HEK293 (cell line): ENCODE data around the gene OPN1MW3.
"Not testable (repeated sequence)": the region's sequence is repeated elsewhere in the genome, so short reads cannot be mapped to it uniquely, and the experiment has no call there.

Source experiments
- KLF16 ChIP-seq: fragments of 450-650 bp; formaldehyde crosslinking; IDR thresholded peaks from 2 replicates; pipeline ENCODE4 v1.5.1; 2017; ENCODE audit warnings: missing biosample characterization, missing genetic modification characterization
- SETDB1 ChIP-seq: IDR thresholded peaks from one replicate; pipeline ENCODE4 v1.6.1; 2017; ENCODE audit warnings: mild to moderate bottlenecking, low read length, moderate library complexity, mixed read lengths; ENCODE audit not compliant: insufficient read length
- TCF7L2 ChIP-seq: IDR thresholded peaks from 2 replicates; pipeline ENCODE4 v1.6.1; 2011; ENCODE audit warnings: low read depth, mild to moderate bottlenecking, inconsistent platforms, low read length, moderate library complexity, borderline replicate concordance
- ZBTB21 ChIP-seq: fragments of 450-650 bp; formaldehyde crosslinking; IDR thresholded peaks from 2 replicates; pipeline ENCODE4 v1.5.1; 2017; ENCODE audit warnings: missing biosample characterization, missing genetic modification characterization
- ZFP3 ChIP-seq: fragments of 450-650 bp; formaldehyde crosslinking; IDR thresholded peaks from 2 replicates; pipeline ENCODE4 v1.5.1; 2016; ENCODE audit warnings: low read depth, missing biosample characterization, missing genetic modification characterization
- ZNF174 ChIP-seq: fragments of 450-650 bp; formaldehyde crosslinking; IDR thresholded peaks from 2 replicates; pipeline ENCODE4 v1.5.0; 2017; ENCODE audit warnings: missing biosample characterization, mild to moderate bottlenecking, missing genetic modification characterization
- ZNF394 ChIP-seq: fragments of 450-650 bp; formaldehyde crosslinking; IDR thresholded peaks from 2 replicates; pipeline ENCODE4 v1.5.1; 2016; ENCODE audit warnings: missing biosample characterization, missing genetic modification characterization, mild to moderate bottlenecking, moderate library complexity, borderline replicate concordance
- ZNF830 ChIP-seq: fragments of 450-650 bp; IDR thresholded peaks from 2 replicates; pipeline ENCODE4 v1.5.0; 2018; ENCODE audit warnings: missing biosample characterization, missing genetic modification characterization, low read depth, mild to moderate bottlenecking, moderate library complexity
- TF ChIP-seq, protein P1 (sequence below): fragments of 450-650 bp; formaldehyde crosslinking; IDR thresholded peaks from 2 replicates; pipeline ENCODE4 v1.5.1; 2016; ENCODE audit warnings: missing biosample characterization, missing genetic modification characterization
- TF ChIP-seq, protein P2 (sequence below): fragments of 450-650 bp; formaldehyde crosslinking; IDR thresholded peaks from 2 replicates; pipeline ENCODE4 v1.5.1; 2016; ENCODE audit warnings: missing biosample characterization, missing genetic modification characterization
- TF ChIP-seq, protein P3 (sequence below): fragments of 450-650 bp; formaldehyde crosslinking; IDR thresholded peaks from 2 replicates; pipeline ENCODE4 v1.5.1; 2016; ENCODE audit warnings: missing biosample characterization, missing genetic modification characterization
- TF ChIP-seq, protein P4 (sequence below): fragments of 450-650 bp; formaldehyde crosslinking; IDR thresholded peaks from 2 replicates; pipeline ENCODE4 v1.5.1; 2017; ENCODE audit warnings: missing biosample characterization, missing genetic modification characterization
- TF ChIP-seq, protein P5 (sequence below): fragments of 450-650 bp; formaldehyde crosslinking; IDR thresholded peaks from 2 replicates; pipeline ENCODE4 v1.5.1; 2017; ENCODE audit warnings: missing biosample characterization, mild to moderate bottlenecking, missing genetic modification characterization, moderate library complexity

DNA sequence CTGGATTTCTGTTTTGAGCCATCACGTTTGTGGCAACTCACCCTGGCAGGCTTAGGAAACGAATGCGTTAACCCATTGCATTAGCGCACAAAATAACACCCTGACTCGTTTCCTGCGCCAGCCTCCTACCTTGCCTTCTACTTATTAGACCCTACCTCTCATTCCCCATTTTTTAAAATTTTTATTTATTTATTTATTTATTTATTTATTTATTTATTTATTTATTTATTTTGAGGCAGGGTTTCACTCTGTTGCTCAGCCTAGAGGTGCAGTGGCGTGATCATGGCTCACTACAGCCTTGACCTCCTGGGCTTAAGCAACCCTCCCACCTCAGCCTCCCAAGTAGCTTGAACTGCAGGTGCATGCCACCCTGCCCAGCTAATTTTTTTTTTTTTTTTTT lies 45.6 kb downstream of the OPN1MW3 start:
- TF ChIP-seq, protein P1, sequence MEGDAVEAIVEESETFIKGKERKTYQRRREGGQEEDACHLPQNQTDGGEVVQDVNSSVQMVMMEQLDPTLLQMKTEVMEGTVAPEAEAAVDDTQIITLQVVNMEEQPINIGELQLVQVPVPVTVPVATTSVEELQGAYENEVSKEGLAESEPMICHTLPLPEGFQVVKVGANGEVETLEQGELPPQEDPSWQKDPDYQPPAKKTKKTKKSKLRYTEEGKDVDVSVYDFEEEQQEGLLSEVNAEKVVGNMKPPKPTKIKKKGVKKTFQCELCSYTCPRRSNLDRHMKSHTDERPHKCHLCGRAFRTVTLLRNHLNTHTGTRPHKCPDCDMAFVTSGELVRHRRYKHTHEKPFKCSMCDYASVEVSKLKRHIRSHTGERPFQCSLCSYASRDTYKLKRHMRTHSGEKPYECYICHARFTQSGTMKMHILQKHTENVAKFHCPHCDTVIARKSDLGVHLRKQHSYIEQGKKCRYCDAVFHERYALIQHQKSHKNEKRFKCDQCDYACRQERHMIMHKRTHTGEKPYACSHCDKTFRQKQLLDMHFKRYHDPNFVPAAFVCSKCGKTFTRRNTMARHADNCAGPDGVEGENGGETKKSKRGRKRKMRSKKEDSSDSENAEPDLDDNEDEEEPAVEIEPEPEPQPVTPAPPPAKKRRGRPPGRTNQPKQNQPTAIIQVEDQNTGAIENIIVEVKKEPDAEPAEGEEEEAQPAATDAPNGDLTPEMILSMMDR (tag by site-specific recombination), result not testable (repeated sequence)
- TF ChIP-seq ZNF830 (tag by site-specific recombination); SETDB1; TCF7L2; ZNF174 (tag by site-specific recombination); KLF16 (tag by site-specific recombination): not testable (repeated sequence)
- TF ChIP-seq, protein P2, sequence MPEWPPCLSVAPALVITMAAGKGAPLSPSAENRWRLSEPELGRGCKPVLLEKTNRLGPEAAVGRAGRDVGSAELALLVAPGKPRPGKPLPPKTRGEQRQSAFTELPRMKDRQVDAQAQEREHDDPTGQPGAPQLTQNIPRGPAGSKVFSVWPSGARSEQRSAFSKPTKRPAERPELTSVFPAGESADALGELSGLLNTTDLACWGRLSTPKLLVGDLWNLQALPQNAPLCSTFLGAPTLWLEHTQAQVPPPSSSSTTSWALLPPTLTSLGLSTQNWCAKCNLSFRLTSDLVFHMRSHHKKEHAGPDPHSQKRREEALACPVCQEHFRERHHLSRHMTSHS (tag by site-specific recombination), result not testable (repeated sequence)
- TF ChIP-seq, protein P3, sequence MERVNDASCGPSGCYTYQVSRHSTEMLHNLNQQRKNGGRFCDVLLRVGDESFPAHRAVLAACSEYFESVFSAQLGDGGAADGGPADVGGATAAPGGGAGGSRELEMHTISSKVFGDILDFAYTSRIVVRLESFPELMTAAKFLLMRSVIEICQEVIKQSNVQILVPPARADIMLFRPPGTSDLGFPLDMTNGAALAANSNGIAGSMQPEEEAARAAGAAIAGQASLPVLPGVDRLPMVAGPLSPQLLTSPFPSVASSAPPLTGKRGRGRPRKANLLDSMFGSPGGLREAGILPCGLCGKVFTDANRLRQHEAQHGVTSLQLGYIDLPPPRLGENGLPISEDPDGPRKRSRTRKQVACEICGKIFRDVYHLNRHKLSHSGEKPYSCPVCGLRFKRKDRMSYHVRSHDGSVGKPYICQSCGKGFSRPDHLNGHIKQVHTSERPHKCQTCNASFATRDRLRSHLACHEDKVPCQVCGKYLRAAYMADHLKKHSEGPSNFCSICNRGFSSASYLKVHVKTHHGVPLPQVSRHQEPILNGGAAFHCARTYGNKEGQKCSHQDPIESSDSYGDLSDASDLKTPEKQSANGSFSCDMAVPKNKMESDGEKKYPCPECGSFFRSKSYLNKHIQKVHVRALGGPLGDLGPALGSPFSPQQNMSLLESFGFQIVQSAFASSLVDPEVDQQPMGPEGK (tag by site-specific recombination), result not testable (repeated sequence)
- TF ChIP-seq ZFP3 (tag by site-specific recombination), result peak; percentile 55; the same call in 1 of the 2 replicates
- TF ChIP-seq ZBTB21 (tag by site-specific recombination), result peak; percentile 51; the same call in 1 of the 2 replicates
- TF ChIP-seq, protein P4, sequence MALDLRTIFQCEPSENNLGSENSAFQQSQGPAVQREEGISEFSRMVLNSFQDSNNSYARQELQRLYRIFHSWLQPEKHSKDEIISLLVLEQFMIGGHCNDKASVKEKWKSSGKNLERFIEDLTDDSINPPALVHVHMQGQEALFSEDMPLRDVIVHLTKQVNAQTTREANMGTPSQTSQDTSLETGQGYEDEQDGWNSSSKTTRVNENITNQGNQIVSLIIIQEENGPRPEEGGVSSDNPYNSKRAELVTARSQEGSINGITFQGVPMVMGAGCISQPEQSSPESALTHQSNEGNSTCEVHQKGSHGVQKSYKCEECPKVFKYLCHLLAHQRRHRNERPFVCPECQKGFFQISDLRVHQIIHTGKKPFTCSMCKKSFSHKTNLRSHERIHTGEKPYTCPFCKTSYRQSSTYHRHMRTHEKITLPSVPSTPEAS (tag by site-specific recombination), result not testable (repeated sequence)
- peak; percentile 99 for TF ChIP-seq ZNF394 (tag by site-specific recombination)
- TF ChIP-seq, protein P5, sequence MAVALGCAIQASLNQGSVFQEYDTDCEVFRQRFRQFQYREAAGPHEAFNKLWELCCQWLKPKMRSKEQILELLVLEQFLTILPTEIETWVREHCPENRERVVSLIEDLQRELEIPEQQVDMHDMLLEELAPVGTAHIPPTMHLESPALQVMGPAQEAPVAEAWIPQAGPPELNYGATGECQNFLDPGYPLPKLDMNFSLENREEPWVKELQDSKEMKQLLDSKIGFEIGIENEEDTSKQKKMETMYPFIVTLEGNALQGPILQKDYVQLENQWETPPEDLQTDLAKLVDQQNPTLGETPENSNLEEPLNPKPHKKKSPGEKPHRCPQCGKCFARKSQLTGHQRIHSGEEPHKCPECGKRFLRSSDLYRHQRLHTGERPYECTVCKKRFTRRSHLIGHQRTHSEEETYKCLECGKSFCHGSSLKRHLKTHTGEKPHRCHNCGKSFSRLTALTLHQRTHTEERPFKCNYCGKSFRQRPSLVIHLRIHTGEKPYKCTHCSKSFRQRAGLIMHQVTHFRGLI, result not testable (repeated sequence)
